Measurements from ENCODE around the gene P2RY14.

DNA sequence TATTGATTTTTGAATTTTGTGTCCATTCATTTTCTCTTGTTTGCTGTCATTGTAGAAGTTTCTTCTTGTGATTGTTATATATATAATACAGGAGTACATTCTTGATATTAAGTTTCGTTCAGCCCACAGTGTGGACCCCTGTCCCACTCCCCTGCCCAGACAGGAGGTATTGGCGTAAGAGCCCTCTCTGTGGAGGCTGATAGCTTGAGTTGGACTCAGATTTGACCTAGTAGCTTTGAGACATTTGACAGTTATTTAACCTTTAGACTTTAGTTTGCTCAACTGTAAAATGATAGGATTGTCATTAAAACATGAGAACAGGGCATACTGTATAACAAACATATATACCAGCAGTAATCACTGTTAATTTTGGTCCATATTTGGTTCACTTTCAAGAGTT, 102.4 kb downstream of the P2RY14 start:
- no peak for TF ChIP-seq CTCF (IDR thresholded peaks at IDR 0.05)
- no peak for TF ChIP-seq POLR2A (IDR thresholded peaks at IDR 0.05)
